GM12878 (cell line): Measurements from ENCODE around the gene NAALADL2. TPM values are rescaled to one million over a fixed set of nuclear protein-coding genes. Genes with fewer than 3 reads are reported as not detected.
A peak's percentile ranks its signal among the peaks of the same experiment; 100 is the strongest.

Source experiments
- ATF7 ChIP-seq: fragments of 450-650 bp; IDR thresholded peaks from 2 replicates; pipeline ENCODE4 v1.6.1; 2016; ENCODE audit warnings: low read depth, mild to moderate bottlenecking
- DPF2 ChIP-seq: fragments of 450-650 bp; IDR thresholded peaks from 2 replicates; pipeline ENCODE4 v1.6.1; 2017; ENCODE audit warnings: mild to moderate bottlenecking
- EP300 ChIP-seq, 2 experiments: fragments of 150-350 bp in 1 of 2; IDR thresholded peaks; 2 replicates each; pipeline ENCODE4 v1.6.1; 2011 to 2012; ENCODE audit warnings: low read depth in 2 of 2, low read length in 2 of 2, borderline replicate concordance in 1 of 2, improper control_type of control experiment in 1 of 2, inconsistent platforms in 1 of 2; ENCODE audit not compliant: control insufficient read depth in 1 of 2
- ETV6 ChIP-seq, 2 experiments: fragments of 450-650 bp in 1 of 2; IDR thresholded peaks in 1 of 2; conservative IDR thresholded peaks in 1 of 2; 2 replicates each; pipeline ENCODE4 v1.6.1; 2014; ENCODE audit warnings: antibody characterized with exemption in 1 of 2, borderline replicate concordance in 1 of 2, low read depth in 1 of 2, mild to moderate bottlenecking in 1 of 2, moderate library complexity in 1 of 2
- IKZF1 ChIP-seq: fragments of 450-650 bp; conservative IDR thresholded peaks from 2 replicates; pipeline ENCODE4 v1.6.1; 2017; ENCODE audit warnings: antibody characterized with exemption, mild to moderate bottlenecking
- IKZF2 ChIP-seq, 2 experiments: fragments of 450-650 bp; IDR thresholded peaks; 2 replicates each; pipeline ENCODE4 v1.6.1; 2017; ENCODE audit warnings: mild to moderate bottlenecking in 2 of 2, moderate library complexity in 2 of 2
- MTA2 ChIP-seq: fragments of 450-650 bp; IDR thresholded peaks from 2 replicates; pipeline ENCODE4 v1.6.1; 2016; ENCODE audit warnings: low read depth, mild to moderate bottlenecking, moderate library complexity
- RUNX3 ChIP-seq: IDR thresholded peaks from 2 replicates; pipeline ENCODE4 v1.6.1; 2012; ENCODE audit warnings: low read length, inconsistent platforms
- ZNF24 ChIP-seq: fragments of 450-650 bp; IDR thresholded peaks from 2 replicates; pipeline ENCODE4 v1.6.1; 2017; ENCODE audit warnings: antibody characterized with exemption, mild to moderate bottlenecking
- polyA plus RNA-seq, 11 experiments: library from polyadenylated mRNA; depleted of rRNA in 4 of 11; unstranded in 6 of 11; stranded (reverse) in 5 of 11; fragments of >200 nt; fragmentation: Nextera tagmentation in 4 of 11; fragmentation: Illumina TruSeq in 1 of 11; extraction: Ambion mirVana in 4 of 11; extraction: Trizol in 1 of 11; gene quantifications; 1 replicate in 1 of 11; 2 replicates in 10 of 11; pipeline versions ENCODE4 v1.2.1 to v1.2.3, GENCODE V29; 2011 to 2016; ENCODE audit warnings: inconsistent platforms in 2 of 11, missing spikeins in 2 of 11, low read depth in 1 of 11
- total RNA-seq, 4 experiments: library from RNA; depleted of rRNA in 3 of 4; stranded (reverse); fragments of >200 nt in 3 of 4; fragmentation: Illumina TruSeq in 1 of 4; extraction: Trizol in 1 of 4; gene quantifications; 2 replicates each; pipeline versions ENCODE4 v1.2.1 to v1.2.3, GENCODE V29; 2013 to 2021
- TF ChIP-seq, protein P1 (sequence below): fragments of 450-650 bp; formaldehyde crosslinking; IDR thresholded peaks from 2 replicates; pipeline ENCODE4 v1.4.0; 2020; ENCODE audit warnings: mild to moderate bottlenecking, moderate library complexity
- TF ChIP-seq, protein P2 (sequence below): fragments of 450-650 bp; IDR thresholded peaks from 2 replicates; pipeline ENCODE4 v1.6.1; 2016; ENCODE audit warnings: mild to moderate bottlenecking, moderate library complexity, borderline replicate concordance
- TF ChIP-seq, protein P3 (sequence below): fragments of 450-650 bp; IDR thresholded peaks from 2 replicates; pipeline ENCODE4 v1.6.1; 2016; ENCODE audit warnings: mild to moderate bottlenecking

The NAALADL2 gene
- total and polyA plus RNA-seq, 10 of the 15 experiments (the other 5 are each of a cell fraction or from before 2014, with no cell fraction given) = 0.06 to 10.8 (median 0.46) TPM

DNA sequence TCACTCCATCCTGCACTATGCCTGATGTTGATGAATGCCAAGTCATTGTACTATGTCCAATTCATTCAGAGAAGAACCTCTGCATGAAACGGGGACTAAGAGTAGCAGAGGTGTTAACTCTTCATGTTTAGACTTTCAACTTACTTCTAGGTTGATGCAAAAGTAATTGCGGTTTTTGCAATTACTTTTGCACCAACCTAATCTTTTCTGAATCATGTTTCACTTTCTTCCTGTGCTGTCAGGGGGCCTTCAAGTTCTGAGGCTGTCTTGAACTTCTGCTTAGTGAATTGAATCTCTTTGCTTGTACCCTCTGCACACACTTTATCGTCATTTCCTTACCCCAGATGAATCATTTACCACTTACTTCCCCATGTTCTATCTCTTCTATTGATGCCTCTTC lies 636.2 kb downstream of the NAALADL2 start (continued):
- TF ChIP-seq, protein P1, sequence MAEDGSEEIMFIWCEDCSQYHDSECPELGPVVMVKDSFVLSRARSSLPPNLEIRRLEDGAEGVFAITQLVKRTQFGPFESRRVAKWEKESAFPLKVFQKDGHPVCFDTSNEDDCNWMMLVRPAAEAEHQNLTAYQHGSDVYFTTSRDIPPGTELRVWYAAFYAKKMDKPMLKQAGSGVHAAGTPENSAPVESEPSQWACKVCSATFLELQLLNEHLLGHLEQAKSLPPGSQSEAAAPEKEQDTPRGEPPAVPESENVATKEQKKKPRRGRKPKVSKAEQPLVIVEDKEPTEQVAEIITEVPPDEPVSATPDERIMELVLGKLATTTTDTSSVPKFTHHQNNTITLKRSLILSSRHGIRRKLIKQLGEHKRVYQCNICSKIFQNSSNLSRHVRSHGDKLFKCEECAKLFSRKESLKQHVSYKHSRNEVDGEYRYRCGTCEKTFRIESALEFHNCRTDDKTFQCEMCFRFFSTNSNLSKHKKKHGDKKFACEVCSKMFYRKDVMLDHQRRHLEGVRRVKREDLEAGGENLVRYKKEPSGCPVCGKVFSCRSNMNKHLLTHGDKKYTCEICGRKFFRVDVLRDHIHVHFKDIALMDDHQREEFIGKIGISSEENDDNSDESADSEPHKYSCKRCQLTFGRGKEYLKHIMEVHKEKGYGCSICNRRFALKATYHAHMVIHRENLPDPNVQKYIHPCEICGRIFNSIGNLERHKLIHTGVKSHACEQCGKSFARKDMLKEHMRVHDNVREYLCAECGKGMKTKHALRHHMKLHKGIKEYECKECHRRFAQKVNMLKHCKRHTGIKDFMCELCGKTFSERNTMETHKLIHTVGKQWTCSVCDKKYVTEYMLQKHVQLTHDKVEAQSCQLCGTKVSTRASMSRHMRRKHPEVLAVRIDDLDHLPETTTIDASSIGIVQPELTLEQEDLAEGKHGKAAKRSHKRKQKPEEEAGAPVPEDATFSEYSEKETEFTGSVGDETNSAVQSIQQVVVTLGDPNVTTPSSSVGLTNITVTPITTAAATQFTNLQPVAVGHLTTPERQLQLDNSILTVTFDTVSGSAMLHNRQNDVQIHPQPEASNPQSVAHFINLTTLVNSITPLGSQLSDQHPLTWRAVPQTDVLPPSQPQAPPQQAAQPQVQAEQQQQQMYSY = no peak
- TF ChIP-seq, protein P2, sequence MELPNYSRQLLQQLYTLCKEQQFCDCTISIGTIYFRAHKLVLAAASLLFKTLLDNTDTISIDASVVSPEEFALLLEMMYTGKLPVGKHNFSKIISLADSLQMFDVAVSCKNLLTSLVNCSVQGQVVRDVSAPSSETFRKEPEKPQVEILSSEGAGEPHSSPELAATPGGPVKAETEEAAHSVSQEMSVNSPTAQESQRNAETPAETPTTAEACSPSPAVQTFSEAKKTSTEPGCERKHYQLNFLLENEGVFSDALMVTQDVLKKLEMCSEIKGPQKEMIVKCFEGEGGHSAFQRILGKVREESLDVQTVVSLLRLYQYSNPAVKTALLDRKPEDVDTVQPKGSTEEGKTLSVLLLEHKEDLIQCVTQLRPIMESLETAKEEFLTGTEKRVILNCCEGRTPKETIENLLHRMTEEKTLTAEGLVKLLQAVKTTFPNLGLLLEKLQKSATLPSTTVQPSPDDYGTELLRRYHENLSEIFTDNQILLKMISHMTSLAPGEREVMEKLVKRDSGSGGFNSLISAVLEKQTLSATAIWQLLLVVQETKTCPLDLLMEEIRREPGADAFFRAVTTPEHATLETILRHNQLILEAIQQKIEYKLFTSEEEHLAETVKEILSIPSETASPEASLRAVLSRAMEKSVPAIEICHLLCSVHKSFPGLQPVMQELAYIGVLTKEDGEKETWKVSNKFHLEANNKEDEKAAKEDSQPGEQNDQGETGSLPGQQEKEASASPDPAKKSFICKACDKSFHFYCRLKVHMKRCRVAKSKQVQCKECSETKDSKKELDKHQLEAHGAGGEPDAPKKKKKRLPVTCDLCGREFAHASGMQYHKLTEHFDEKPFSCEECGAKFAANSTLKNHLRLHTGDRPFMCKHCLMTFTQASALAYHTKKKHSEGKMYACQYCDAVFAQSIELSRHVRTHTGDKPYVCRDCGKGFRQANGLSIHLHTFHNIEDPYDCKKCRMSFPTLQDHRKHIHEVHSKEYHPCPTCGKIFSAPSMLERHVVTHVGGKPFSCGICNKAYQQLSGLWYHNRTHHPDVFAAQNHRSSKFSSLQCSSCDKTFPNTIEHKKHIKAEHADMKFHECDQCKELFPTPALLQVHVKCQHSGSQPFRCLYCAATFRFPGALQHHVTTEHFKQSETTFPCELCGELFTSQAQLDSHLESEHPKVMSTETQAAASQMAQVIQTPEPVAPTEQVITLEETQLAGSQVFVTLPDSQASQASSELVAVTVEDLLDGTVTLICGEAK = peak; percentile 65; the same call in 1 of the 2 replicates
- peak; percentile 65 for TF ChIP-seq DPF2
- peak; percentile 34; the same call in 1 of the 2 replicates for TF ChIP-seq IKZF1
- 0 out of 2 replicates have a peak, but pooled peaks have one; percentile 36 for TF ChIP-seq RUNX3
- peak; percentile 24 to 55; a peak in 2 of 4 replicates for TF ChIP-seq IKZF2 (IDR thresholded peaks at IDR 0.05)
- TF ChIP-seq EP300 (IDR thresholded peaks at IDR 0.05; ENCODE audit: borderline replicate concordance in 1 of 2, control insufficient read depth in 1 of 2, low read depth in 2 of 2, low read length in 2 of 2) = peak; percentile 36 to 44; a peak in 2 of 4 replicates
- 0 out of 2 replicates have a peak, but pooled peaks have one; percentile 14 for TF ChIP-seq ZNF24
- peak; percentile 72 for TF ChIP-seq ATF7
- peak; percentile 87 for TF ChIP-seq MTA2
- peak in 1 of 2 experiments; percentile 66; a peak in 2 of 4 replicates for TF ChIP-seq ETV6 (conservative IDR thresholded peaks at IDR 0.05 in 1 of 2, IDR thresholded peaks at IDR 0.05 in 1 of 2; ENCODE audit: borderline replicate concordance in 1 of 2, low read depth in 1 of 2)
- TF ChIP-seq, protein P3, sequence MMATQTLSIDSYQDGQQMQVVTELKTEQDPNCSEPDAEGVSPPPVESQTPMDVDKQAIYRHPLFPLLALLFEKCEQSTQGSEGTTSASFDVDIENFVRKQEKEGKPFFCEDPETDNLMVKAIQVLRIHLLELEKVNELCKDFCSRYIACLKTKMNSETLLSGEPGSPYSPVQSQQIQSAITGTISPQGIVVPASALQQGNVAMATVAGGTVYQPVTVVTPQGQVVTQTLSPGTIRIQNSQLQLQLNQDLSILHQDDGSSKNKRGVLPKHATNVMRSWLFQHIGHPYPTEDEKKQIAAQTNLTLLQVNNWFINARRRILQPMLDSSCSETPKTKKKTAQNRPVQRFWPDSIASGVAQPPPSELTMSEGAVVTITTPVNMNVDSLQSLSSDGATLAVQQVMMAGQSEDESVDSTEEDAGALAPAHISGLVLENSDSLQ = peak; percentile 74
